CD14-positive monocyte (primary cell): Measurements from ENCODE around the gene EPB41L5. TPM values are rescaled to one million over a fixed set of nuclear protein-coding genes. Genes with fewer than 3 reads are reported as not detected.
A peak's percentile ranks its signal among the peaks of the same experiment; 100 is the strongest.

Experiments
- DNase-seq, 3 donors: peaks; one replicate each; pipeline ENCODE4 v3.0.0-alpha.2; 2011 to 2022
- H2AFZ ChIP-seq: 2 replicates; pipeline ENCODE4 v1.6.0; 2012; ENCODE audit warnings: mild to moderate bottlenecking, low read depth, low read length, inconsistent platforms; ENCODE audit not compliant: insufficient read depth, poor library complexity, severe bottlenecking
- H3K27ac ChIP-seq, 2 donors: 1 replicate in 1 of 2; 2 replicates in 1 of 2; pipeline ENCODE4 v1.5.1; 2012 to 2013; ENCODE audit warnings: low read length in 2 of 2, control low read depth in 1 of 2, inconsistent platforms in 1 of 2, low read depth in 1 of 2, mild to moderate bottlenecking in 1 of 2
- H3K27me3 ChIP-seq, 2 donors: one replicate each; pipeline versions ENCODE4 v1.6.0 to v1.6.1; 2011 to 2013; ENCODE audit warnings: low read length in 2 of 2; ENCODE audit not compliant: control insufficient read depth in 2 of 2, insufficient read depth in 2 of 2
- H3K36me3 ChIP-seq, 2 donors: replicated peaks in 1 of 2; 1 replicate in 1 of 2; 2 replicates in 1 of 2; pipeline versions ENCODE4 v1.5.1 to v1.6.1; 2012 to 2013; ENCODE audit warnings: low read length in 2 of 2, control low read depth in 1 of 2, inconsistent platforms in 1 of 2, mild to moderate bottlenecking in 1 of 2; ENCODE audit not compliant: insufficient read depth in 2 of 2, control insufficient read depth in 1 of 2
- H3K4me1 ChIP-seq, 2 donors: 1 replicate in 1 of 2; 2 replicates in 1 of 2; pipeline versions ENCODE4 v1.5.1 to v1.6.1; 2012 to 2013; ENCODE audit warnings: low read length in 2 of 2, control low read depth in 1 of 2, inconsistent platforms in 1 of 2, mild to moderate bottlenecking in 1 of 2, moderate library complexity in 1 of 2; ENCODE audit not compliant: insufficient read depth in 2 of 2, control insufficient read depth in 1 of 2
- H3K4me2 ChIP-seq: replicated peaks from 2 replicates; pipeline ENCODE3; 2012; ENCODE audit warnings: low read length, moderate library complexity, mild to moderate bottlenecking; ENCODE audit not compliant: poor library complexity, severe bottlenecking; ENCODE audit errors: extremely low read depth
- H3K4me3 ChIP-seq, 3 experiments: fragments of 200-600 bp in 1 of 3; sonication (generic) in 1 of 3; replicated peaks in 1 of 3; 1 replicate in 2 of 3; 2 replicates in 1 of 3; pipeline ENCODE4 v1.5.1; 2011 to 2013; ENCODE audit warnings: low read length in 3 of 3, mild to moderate bottlenecking in 3 of 3, control low read depth in 2 of 3, low read depth in 2 of 3, inconsistent platforms in 1 of 3, moderate library complexity in 1 of 3
- H3K79me2 ChIP-seq: 2 replicates; pipeline ENCODE4 v1.6.0; 2012; ENCODE audit warnings: mild to moderate bottlenecking, control low read depth, inconsistent platforms, low read length, moderate library complexity; ENCODE audit not compliant: insufficient read depth
- H3K9ac ChIP-seq: 2 replicates; pipeline ENCODE4 v1.6.0; 2017; ENCODE audit warnings: low read length, mild to moderate bottlenecking; ENCODE audit not compliant: insufficient read depth, poor library complexity, severe bottlenecking
- H3K9me3 ChIP-seq, 2 donors: replicated peaks in 1 of 2; 1 replicate in 1 of 2; 2 replicates in 1 of 2; pipeline versions ENCODE4 v1.5.1 to v1.6.1; 2012 to 2013; ENCODE audit warnings: low read length in 2 of 2, control low read depth in 1 of 2; ENCODE audit not compliant: control insufficient read depth in 1 of 2, insufficient read depth in 1 of 2
- H4K20me1 ChIP-seq: 2 replicates; pipeline ENCODE4 v1.6.0; 2012; ENCODE audit warnings: mild to moderate bottlenecking, low read length, control low read depth, moderate library complexity; ENCODE audit not compliant: insufficient read depth
- H3K27ac Mint-ChIP-seq, 7 donors: one replicate each; pipeline ENCODE4 v1.8.0; 2020; ENCODE audit warnings: mild to moderate bottlenecking in 7 of 7, mixed read lengths in 7 of 7, moderate library complexity in 6 of 7, inconsistent platforms in 2 of 7
- H3K27me3 Mint-ChIP-seq, 3 donors: one replicate each; pipeline ENCODE4 v1.8.0; 2021 to 2022; ENCODE audit warnings: low read depth in 3 of 3, mild to moderate bottlenecking in 3 of 3, mixed read lengths in 3 of 3, moderate library complexity in 3 of 3, inconsistent platforms in 1 of 3
- H3K36me3 Mint-ChIP-seq, 2 donors: one replicate each; pipeline ENCODE4 v1.8.0; 2020; ENCODE audit warnings: mixed read lengths in 2 of 2, inconsistent platforms in 1 of 2, mild to moderate bottlenecking in 1 of 2
- H3K4me1 Mint-ChIP-seq: one replicate; pipeline ENCODE4 v1.8.0; 2020; ENCODE audit warnings: mild to moderate bottlenecking, mixed read lengths
- H3K4me3 Mint-ChIP-seq, 2 donors: one replicate each; pipeline ENCODE4 v1.8.0; 2020; ENCODE audit warnings: mild to moderate bottlenecking in 2 of 2, mixed read lengths in 2 of 2, moderate library complexity in 1 of 2
- H3K9me3 Mint-ChIP-seq, 7 donors: one replicate each; pipeline ENCODE4 v1.8.0; 2020 to 2022; ENCODE audit warnings: mixed read lengths in 7 of 7, mild to moderate bottlenecking in 6 of 7, moderate library complexity in 6 of 7, inconsistent platforms in 2 of 7
- WGBS: methylation state at CpG from one replicate; pipeline ENCODE4 v1.1.5; 2013; ENCODE audit warnings: missing lambda C conversion rate; ENCODE audit not compliant: insufficient coverage; 5-methylcytosine and 5-hydroxymethylcytosine counted together
- intact Hi-C, 2 donors: fragments of 100-400 bp; cut with micrococcal nuclease; formaldehyde crosslinking; loops; one replicate each; pipeline versions ENCODE4 v1.15.0 to v1.15.1; 2023
- polyA plus RNA-seq, 3 donors: library from polyadenylated mRNA; depleted of rRNA in 1 of 3; unstranded in 2 of 3; stranded (reverse) in 1 of 3; fragments of 300-500 nt in 2 of 3; fragments of >200 nt in 1 of 3; fragmentation: Illumina TruSeq in 2 of 3; gene quantifications; 1 replicate in 2 of 3; 2 replicates in 1 of 3; pipeline ENCODE4 v1.2.3, GENCODE V29; 2012 to 2021
- TF ChIP-seq, protein P1 (sequence below): fragments of 200-600 bp; IDR thresholded peaks from one replicate; pipeline ENCODE4 v1.8.0; 2022; ENCODE audit warnings: antibody characterized with exemption, mild to moderate bottlenecking

The EPB41L5 gene
- polyA plus RNA-seq, 3 donors, result 1.4 to 2.4 (median 2.0) TPM

DNA sequence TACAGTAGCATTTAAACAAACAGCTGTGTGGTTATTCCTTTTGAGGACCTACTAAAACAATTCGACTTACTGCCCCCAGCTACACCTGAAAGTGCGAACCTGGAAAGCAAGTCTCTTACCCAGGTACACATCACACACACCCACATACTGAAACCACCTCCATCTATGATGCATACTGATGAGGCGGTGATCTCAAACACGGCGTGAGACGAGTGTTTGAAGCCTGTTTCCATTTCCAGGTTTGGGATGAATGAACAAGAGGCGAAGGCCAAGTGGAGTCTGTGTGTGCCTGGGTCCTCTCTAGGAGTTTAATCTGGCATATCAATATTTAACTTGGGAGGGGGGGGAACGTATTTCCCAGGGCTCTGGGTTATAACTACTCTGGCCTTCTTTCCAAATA is 208.7 kb downstream of the EPB41L5 start:
- Mint-ChIP-seq H3K4me1 (peaks cover 35% of the 10 kb centered on the region), H3K27ac (no peak overlapping the region)
- no peak for DNase-seq

DNA sequence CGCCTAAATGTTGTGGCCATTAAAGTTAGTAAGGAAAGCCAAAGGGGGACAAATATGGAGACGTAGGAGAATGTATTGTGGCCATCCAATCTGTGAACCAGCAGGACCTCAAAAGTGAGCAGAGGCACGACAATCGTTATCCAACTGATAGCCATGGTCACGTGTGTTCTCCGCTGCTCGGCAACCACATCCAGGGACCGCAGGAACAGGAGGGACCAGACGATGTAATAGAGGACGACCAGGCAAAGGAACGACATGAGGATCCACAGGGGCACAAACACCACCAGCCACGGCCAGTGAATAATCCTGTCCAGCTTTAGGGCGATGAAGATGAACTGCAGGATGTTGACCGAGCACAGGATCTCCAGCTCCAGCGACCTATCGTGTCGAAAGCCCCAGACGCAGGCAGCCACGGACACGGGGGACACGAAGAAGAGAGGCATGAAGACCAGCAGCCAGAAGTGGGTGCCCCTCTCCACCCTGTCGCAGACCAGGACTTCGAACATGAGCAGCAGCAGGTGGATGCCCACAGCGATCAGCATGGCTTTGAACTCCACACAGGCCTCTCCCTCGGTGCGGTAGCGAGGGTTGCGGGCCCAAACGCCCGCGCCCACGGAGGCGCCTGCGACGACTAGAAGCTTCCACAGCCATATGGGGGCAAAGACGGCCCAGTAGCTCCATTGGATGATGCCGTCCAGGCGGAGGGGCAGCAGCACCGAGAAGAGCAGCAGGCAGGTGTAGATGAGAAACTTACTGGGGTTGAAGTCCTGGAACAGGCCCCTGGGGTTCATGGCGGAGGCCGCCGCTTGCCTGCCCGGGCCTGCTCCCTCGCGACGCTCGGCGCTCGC is 209.5 kb downstream of the EPB41L5 start:
- Histone ChIP-seq H3K9me3 (peaks cover 12 to 20% of the 10 kb centered on the region in 2 donors), H4K20me1 (peaks cover 8% of the 10 kb centered on the region), H3K4me3 (peak overlapping the region in 1 of 3 experiments; percentile 80), H3K36me3 (peaks cover 5% of the 10 kb centered on the region in 2 donors), H3K27me3 (peaks cover 0 to 5% of the 10 kb centered on the region in 2 donors), H2AFZ (peak overlapping the region; percentile 99), H3K79me2 (peaks cover 15% of the 10 kb centered on the region), H3K27ac (peak overlapping the region in 1 of 2 donors; percentile 95), H3K4me2 (peak overlapping the region; percentile 97), H3K9ac (peak overlapping the region; percentile 88), H3K4me1 (peaks cover 13 to 30% of the 10 kb centered on the region in 2 donors)
- Mint-ChIP-seq H3K27ac (peak overlapping the region; percentile 77 to 90 (median 83)), H3K36me3 (peaks cover 33 to 38% of the 10 kb centered on the region in 2 donors), H3K4me3 (peak overlapping the region; percentile 75 to 76), H3K9me3 (peaks cover 6 to 25% (median 15%) of the 10 kb centered on the region in 7 donors), H3K4me1 (peaks cover 35% of the 10 kb centered on the region), H3K27me3 (peaks cover 9 to 22% (median 19%) of the 10 kb centered on the region in 3 donors)
- TF ChIP-seq, protein P1, sequence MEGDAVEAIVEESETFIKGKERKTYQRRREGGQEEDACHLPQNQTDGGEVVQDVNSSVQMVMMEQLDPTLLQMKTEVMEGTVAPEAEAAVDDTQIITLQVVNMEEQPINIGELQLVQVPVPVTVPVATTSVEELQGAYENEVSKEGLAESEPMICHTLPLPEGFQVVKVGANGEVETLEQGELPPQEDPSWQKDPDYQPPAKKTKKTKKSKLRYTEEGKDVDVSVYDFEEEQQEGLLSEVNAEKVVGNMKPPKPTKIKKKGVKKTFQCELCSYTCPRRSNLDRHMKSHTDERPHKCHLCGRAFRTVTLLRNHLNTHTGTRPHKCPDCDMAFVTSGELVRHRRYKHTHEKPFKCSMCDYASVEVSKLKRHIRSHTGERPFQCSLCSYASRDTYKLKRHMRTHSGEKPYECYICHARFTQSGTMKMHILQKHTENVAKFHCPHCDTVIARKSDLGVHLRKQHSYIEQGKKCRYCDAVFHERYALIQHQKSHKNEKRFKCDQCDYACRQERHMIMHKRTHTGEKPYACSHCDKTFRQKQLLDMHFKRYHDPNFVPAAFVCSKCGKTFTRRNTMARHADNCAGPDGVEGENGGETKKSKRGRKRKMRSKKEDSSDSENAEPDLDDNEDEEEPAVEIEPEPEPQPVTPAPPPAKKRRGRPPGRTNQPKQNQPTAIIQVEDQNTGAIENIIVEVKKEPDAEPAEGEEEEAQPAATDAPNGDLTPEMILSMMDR, result no peak
- intact Hi-C loops, result loop anchor here in 1 of 2 donors (10.0 kb wide), 1 partner anchor 92 kb away; no protein-coding TSS in a partner anchor
- WGBS, result 77% methylated on average over 48 of the region's 49 CpGs
- DNase-seq, result no peak

More for the DNA sequence above, 208.7 kb downstream of the EPB41L5 start:
- H3K79me2 ChIP-seq, result peaks cover 15% of the 10 kb centered on the region
- peaks cover 8% of the 10 kb centered on the region for H4K20me1 ChIP-seq
- peaks cover 0 to 5% of the 10 kb centered on the region in 2 donors for H3K27me3 ChIP-seq
- no peak overlapping the region for H2AFZ ChIP-seq
- peaks cover 12 to 20% of the 10 kb centered on the region in 2 donors for H3K9me3 ChIP-seq
- Mint-ChIP-seq H3K36me3 (peaks cover 33 to 38% of the 10 kb centered on the region in 2 donors), H3K27me3 (peaks cover 9 to 18% (median 15%) of the 10 kb centered on the region in 3 donors), H3K9me3 (peaks cover 10 to 29% (median 20%) of the 10 kb centered on the region in 7 donors), H3K4me3 (no peak overlapping the region)
- H3K4me3 ChIP-seq, result no peak overlapping the region
- WGBS, result 100% methylated on average over 5 of the region's 8 CpGs
- no peak overlapping the region for H3K27ac ChIP-seq
- no peak overlapping the region for H3K4me2 ChIP-seq
- H3K9ac ChIP-seq, result no peak overlapping the region
- peaks cover 5% of the 10 kb centered on the region in 2 donors for H3K36me3 ChIP-seq
- TF ChIP-seq, protein P1, result no peak
- peaks cover 13 to 30% of the 10 kb centered on the region in 2 donors for H3K4me1 ChIP-seq
- intact Hi-C loops, result loop anchor here in 1 of 2 donors (10.0 kb wide), 1 partner anchor 93 kb away; no protein-coding TSS in a partner anchor
